Vagina (tissue), 2 donors: ENCODE data around the gene AGPAT3. TPM values are rescaled to one million over a fixed set of nuclear protein-coding genes. Genes with fewer than 3 reads are reported as not detected.

Experiments
- DNase-seq, 2 donors: peaks; one replicate each; pipeline ENCODE4 v3.0.0-alpha.2; 2017; ENCODE audit errors: extremely low spot score in 2 of 2
- H3K27ac ChIP-seq: fragments of 200-600 bp; sonication (generic); one replicate; pipeline ENCODE4 v1.5.1; 2019
- H3K27me3 ChIP-seq: fragments of 200-600 bp; sonication (generic); one replicate; pipeline ENCODE4 v1.5.1; 2019
- H3K36me3 ChIP-seq, 2 donors: fragments of 200-600 bp; sonication (generic); one replicate each; pipeline ENCODE4 v1.5.1; 2017 to 2019
- H3K4me1 ChIP-seq: fragments of 200-600 bp; sonication (generic); one replicate; pipeline ENCODE4 v1.5.1; 2019
- H3K4me3 ChIP-seq, 2 donors: fragments of 200-600 bp; sonication (generic); 1 replicate in 1 of 2; 2 replicates in 1 of 2; pipeline ENCODE4 v1.5.1; 2016 to 2019
- H3K9me3 ChIP-seq: fragments of 200-600 bp; sonication (generic); one replicate; pipeline ENCODE4 v1.5.1; 2019
- POLR2A ChIP-seq, 2 donors: fragments of 450-650 bp; IDR thresholded peaks; one replicate each; pipeline ENCODE4 v1.6.1; 2017; ENCODE audit warnings: antibody characterized with exemption in 2 of 2, mild to moderate bottlenecking in 2 of 2, moderate library complexity in 2 of 2
- POLR2AphosphoS5 ChIP-seq, 2 donors: sonication (generic); formaldehyde crosslinking; IDR thresholded peaks; one replicate each; pipeline ENCODE4 v1.9.0; 2017; ENCODE audit warnings: antibody characterized with exemption in 2 of 2, mild to moderate bottlenecking in 2 of 2, low read depth in 1 of 2; ENCODE audit not compliant: insufficient read depth in 1 of 2
- intact Hi-C: fragments of 100-400 bp; cut with DNase I; formaldehyde crosslinking; loops from one replicate; pipeline ENCODE4 v1.15.1; 2023
- total RNA-seq: library from RNA; depleted of rRNA; stranded (reverse); fragments of >200 nt; gene quantifications from one replicate; pipeline ENCODE4 v1.2.3, GENCODE V29; 2016
- TF ChIP-seq, protein P1 (sequence below), 3 experiments: fragments of 450-650 bp in 2 of 3; fragments of 200-600 bp in 1 of 3; sonication (generic) in 1 of 3; IDR thresholded peaks; one replicate each; pipeline ENCODE4 v1.5.1; 2017 to 2019; ENCODE audit warnings: antibody characterized with exemption in 3 of 3, mild to moderate bottlenecking in 2 of 3, moderate library complexity in 2 of 3

AGPAT3 gene
- total RNA-seq, 1 donor from 2014 or later: 34.4 TPM

DNA sequence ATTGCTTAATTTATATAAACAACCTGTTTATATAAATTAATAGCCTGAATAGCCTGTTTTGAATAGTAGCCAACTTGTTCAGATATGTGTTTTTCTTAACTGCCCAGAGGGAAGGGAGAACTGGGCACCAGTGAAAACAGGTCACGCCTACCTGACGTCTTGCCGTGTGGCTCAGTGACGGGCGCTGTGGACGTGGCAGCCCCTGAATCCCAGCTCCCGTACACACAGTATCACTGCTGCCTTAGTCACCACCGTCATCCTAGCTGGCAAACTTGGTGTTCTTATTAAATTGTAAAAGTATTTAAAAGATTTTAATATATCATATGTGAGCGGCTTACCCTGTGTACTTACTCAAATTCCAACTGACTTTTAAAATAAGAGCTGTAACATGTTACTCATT is 111.6 kb downstream of the AGPAT3 start:
- Histone ChIP-seq H3K36me3 (peaks cover 0 to 15% of the 10 kb centered on the region in 2 donors), H3K27me3 (no peaks in the 10 kb centered on the region), H3K4me3 (no peak overlapping the region), H3K4me1 (no peaks in the 10 kb centered on the region), H3K27ac (no peak overlapping the region), H3K9me3 (no peaks in the 10 kb centered on the region)
- DNase-seq: no peak
- TF ChIP-seq POLR2A (IDR thresholded peaks at IDR 0.05) (no peak), POLR2AphosphoS5 (IDR thresholded peaks at IDR 0.05; ENCODE audit: insufficient read depth in 1 of 2, low read depth in 1 of 2) (no peak)
- TF ChIP-seq, protein P1, sequence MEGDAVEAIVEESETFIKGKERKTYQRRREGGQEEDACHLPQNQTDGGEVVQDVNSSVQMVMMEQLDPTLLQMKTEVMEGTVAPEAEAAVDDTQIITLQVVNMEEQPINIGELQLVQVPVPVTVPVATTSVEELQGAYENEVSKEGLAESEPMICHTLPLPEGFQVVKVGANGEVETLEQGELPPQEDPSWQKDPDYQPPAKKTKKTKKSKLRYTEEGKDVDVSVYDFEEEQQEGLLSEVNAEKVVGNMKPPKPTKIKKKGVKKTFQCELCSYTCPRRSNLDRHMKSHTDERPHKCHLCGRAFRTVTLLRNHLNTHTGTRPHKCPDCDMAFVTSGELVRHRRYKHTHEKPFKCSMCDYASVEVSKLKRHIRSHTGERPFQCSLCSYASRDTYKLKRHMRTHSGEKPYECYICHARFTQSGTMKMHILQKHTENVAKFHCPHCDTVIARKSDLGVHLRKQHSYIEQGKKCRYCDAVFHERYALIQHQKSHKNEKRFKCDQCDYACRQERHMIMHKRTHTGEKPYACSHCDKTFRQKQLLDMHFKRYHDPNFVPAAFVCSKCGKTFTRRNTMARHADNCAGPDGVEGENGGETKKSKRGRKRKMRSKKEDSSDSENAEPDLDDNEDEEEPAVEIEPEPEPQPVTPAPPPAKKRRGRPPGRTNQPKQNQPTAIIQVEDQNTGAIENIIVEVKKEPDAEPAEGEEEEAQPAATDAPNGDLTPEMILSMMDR (IDR thresholded peaks at IDR 0.05): no peak
- intact Hi-C loops: loop anchor here (5.0 kb wide), 1 partner anchor 164 kb away; no protein-coding TSS in a partner anchor

DNA sequence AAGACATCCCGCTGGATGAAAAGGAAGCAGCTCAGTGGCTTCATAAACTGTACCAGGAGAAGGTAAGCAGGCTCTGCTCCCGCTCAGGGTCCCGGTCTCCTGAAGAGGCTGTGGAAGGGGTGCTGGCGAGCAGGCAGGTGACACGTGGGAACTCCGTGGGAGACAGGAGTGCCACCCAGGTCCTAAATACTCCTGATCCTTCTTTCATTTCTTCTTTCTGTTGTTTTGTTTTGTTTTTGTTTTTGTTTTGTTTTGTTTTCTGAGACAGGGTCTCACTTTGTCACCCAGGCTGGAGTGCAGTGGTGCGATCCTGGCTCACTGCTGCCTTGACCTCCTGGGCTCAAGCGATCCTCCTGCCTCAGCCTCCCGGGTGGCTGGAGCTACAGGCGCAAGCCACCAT is 113.0 kb downstream of the AGPAT3 start:
- no peaks in the 10 kb centered on the region for H3K9me3 ChIP-seq
- H3K36me3 ChIP-seq: peaks cover 0 to 16% of the 10 kb centered on the region in 2 donors
- no peak overlapping the region for H3K4me3 ChIP-seq
- intact Hi-C loops: loop anchor here (5.0 kb wide), 1 partner anchor 166 kb away; no protein-coding TSS in a partner anchor
- H3K27me3 ChIP-seq: no peaks in the 10 kb centered on the region
- TF ChIP-seq POLR2AphosphoS5 (IDR thresholded peaks at IDR 0.05; ENCODE audit: insufficient read depth in 1 of 2, low read depth in 1 of 2) (no peak), POLR2A (IDR thresholded peaks at IDR 0.05) (no peak)
- TF ChIP-seq, protein P1 (IDR thresholded peaks at IDR 0.05): no peak
- H3K4me1 ChIP-seq: no peaks in the 10 kb centered on the region
- no peak for DNase-seq
- no peak overlapping the region for H3K27ac ChIP-seq

DNA sequence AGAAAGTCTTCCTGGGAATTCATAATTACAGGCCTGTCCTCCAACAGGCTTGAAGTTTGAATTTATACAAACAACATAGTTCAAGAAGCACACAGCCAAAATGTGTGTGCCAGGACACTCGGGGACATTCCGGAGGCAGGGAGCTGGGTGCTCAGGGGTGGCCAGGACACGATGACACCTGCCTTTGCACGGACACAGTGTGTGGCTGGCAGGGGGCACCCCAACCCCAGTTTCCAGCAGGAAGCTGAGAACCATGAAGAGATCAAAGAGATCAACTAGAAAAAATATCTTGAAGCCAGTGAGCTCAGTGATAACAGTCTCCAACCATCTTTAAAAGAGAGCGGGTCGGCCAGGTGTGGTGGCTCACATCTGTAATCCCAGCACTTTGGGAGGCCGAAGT is 114.6 kb downstream of the AGPAT3 start:
- TF ChIP-seq POLR2A (IDR thresholded peaks at IDR 0.05): no peak
- no peak for TF ChIP-seq POLR2AphosphoS5 (IDR thresholded peaks at IDR 0.05; ENCODE audit: insufficient read depth in 1 of 2, low read depth in 1 of 2)
- TF ChIP-seq, protein P1 (IDR thresholded peaks at IDR 0.05): no peak
- Histone ChIP-seq H3K36me3 (peaks cover 0 to 20% of the 10 kb centered on the region in 2 donors), H3K27me3 (no peaks in the 10 kb centered on the region), H3K9me3 (no peaks in the 10 kb centered on the region), H3K4me3 (no peak overlapping the region), H3K27ac (no peak overlapping the region), H3K4me1 (no peaks in the 10 kb centered on the region)
- DNase-seq: no peak
- intact Hi-C loops: loop anchor here (5.0 kb wide), 1 partner anchor 167 kb away; no protein-coding TSS in a partner anchor

DNA sequence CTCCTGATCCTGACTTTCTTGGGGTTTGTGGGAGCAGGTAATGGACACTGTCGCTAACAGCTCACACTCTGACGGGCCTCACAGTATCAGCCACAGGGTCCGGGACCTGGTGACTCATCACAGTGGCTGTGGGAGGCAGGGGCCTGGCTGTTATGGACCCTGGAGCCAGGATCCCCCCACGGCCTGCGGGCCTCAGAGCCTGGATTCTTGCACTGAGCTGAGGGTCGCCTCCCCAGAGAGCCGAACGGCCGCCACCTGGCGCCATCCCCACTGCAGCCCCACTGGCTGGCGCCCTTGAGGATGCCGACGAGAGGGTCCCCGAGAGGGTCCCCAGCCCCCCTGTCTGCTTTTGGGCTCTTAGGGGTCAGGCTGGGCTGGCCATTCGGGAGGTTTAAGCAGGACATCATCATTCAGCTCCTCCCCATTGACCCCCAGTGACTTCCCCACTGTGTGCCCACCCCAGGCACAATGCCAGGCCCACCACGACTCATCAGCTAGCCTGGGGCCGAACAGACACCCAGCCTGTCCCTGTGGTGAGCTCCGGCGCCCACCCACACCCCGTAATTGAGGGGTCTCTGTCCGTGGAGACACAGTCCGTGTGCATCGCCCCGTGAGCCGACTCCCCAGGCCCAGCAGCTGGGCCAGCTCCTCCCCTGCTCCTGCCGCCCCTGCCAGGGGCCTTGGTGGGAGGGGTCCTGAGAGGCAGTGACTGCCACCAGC is 116.3 kb downstream of the AGPAT3 start:
- TF ChIP-seq POLR2A (IDR thresholded peaks at IDR 0.05) (no peak), POLR2AphosphoS5 (IDR thresholded peaks at IDR 0.05; ENCODE audit: insufficient read depth in 1 of 2, low read depth in 1 of 2) (no peak)
- TF ChIP-seq, protein P1 (IDR thresholded peaks at IDR 0.05): no peak
- no peak for DNase-seq
- Histone ChIP-seq H3K9me3 (no peaks in the 10 kb centered on the region), H3K4me3 (no peak overlapping the region), H3K27me3 (no peaks in the 10 kb centered on the region), H3K4me1 (peaks cover 7% of the 10 kb centered on the region), H3K27ac (no peak overlapping the region), H3K36me3 (peaks cover 0 to 20% of the 10 kb centered on the region in 2 donors)
- intact Hi-C loops: no loop called here

DNA sequence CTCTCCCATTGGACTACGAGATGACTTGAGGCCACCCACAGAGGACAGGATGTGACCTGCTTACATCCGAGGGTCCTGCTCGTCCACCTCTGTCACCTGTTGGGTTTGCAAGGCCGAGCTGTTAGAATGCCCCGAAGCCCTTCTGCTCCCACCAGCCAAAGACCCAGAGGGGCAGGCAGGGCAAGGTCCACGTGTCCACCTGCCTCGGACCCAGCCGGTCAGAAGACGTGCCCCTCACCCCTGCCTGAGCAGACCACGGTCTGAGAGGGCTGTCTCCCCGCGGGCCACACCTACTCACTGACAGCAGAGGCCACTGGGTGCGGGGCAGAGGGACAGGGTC is 116.8 kb downstream of the AGPAT3 start:
- H3K27me3 ChIP-seq: no peaks in the 10 kb centered on the region
- no peak for TF ChIP-seq POLR2AphosphoS5 (IDR thresholded peaks at IDR 0.05; ENCODE audit: insufficient read depth in 1 of 2, low read depth in 1 of 2)
- TF ChIP-seq, protein P1 (IDR thresholded peaks at IDR 0.05): no peak
- TF ChIP-seq POLR2A (IDR thresholded peaks at IDR 0.05): no peak
- DNase-seq: no peak
- peaks cover 0 to 20% of the 10 kb centered on the region in 2 donors for H3K36me3 ChIP-seq
- intact Hi-C loops: no loop called here
- H3K4me3 ChIP-seq: no peak overlapping the region
- H3K9me3 ChIP-seq: no peaks in the 10 kb centered on the region
- H3K4me1 ChIP-seq: peaks cover 12% of the 10 kb centered on the region
- H3K27ac ChIP-seq: no peak overlapping the region
